Measurements from ENCODE around the gene BCOR.

Gene BCOR

DNA sequence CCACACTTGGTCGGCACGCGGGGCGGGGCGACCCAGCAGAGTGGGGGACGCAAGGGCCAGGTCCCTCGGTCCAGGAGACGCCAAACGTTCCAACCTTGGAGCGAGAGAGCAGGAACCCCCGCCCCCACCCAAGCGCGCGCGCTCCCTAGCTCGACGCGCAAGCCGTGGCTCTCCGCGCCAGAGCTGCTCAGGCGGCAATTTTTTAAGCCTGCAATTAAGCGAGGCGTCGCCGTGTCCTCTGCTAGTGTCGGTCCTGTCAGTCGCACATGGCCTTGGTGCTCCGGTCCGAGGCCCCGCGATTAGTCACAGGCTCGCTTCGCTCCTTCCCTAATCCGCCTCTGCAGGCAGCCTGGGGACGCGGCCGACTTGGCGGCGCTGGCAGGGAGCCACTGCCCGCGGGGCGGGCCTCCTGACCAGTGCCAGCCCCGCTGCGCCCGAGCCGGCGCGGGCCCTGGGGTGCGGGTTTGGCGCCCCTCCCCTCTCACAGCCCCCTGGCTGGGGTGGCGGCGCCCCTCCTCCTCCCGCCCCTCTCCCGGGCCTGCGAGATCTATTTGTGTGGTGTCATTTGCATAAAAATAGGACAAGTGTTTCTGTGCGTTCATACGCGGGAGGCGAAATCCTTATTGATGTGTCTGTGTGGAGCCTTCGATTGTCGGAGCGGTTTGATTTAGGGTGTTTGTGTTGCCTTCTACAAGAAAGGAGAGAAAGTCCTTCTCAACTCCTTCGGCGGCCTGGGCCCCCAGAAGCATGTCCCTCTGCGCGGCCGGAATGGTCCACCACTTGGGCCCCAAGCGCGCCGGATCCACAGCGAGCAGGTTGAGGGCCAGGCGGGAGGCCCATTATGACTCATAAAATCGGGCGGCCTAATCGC is 9.8 kb upstream of the BCOR start:
- H3K4me1 ChIP-seq (ENCODE audit: control insufficient read depth in 1 of 2, insufficient read depth in 1 of 2, low read depth in 1 of 2, low read length in 1 of 2), result peaks cover 30 to 35% of the 10 kb centered on the region in 2 experiments
- peaks cover 29% of the 10 kb centered on the region for H3K27me3 ChIP-seq
- H3K9me3 ChIP-seq, result no peaks in the 10 kb centered on the region
- no peaks in the 10 kb centered on the region for H3K36me3 ChIP-seq
- H3K4me3 ChIP-seq (ENCODE audit: low read depth in 1 of 2, low read length in 1 of 2), result peak overlapping the region; percentile 62 to 66
- TF ChIP-seq, protein P1, sequence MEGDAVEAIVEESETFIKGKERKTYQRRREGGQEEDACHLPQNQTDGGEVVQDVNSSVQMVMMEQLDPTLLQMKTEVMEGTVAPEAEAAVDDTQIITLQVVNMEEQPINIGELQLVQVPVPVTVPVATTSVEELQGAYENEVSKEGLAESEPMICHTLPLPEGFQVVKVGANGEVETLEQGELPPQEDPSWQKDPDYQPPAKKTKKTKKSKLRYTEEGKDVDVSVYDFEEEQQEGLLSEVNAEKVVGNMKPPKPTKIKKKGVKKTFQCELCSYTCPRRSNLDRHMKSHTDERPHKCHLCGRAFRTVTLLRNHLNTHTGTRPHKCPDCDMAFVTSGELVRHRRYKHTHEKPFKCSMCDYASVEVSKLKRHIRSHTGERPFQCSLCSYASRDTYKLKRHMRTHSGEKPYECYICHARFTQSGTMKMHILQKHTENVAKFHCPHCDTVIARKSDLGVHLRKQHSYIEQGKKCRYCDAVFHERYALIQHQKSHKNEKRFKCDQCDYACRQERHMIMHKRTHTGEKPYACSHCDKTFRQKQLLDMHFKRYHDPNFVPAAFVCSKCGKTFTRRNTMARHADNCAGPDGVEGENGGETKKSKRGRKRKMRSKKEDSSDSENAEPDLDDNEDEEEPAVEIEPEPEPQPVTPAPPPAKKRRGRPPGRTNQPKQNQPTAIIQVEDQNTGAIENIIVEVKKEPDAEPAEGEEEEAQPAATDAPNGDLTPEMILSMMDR (IDR thresholded peaks at IDR 0.05), result no peak
- peak overlapping the region; percentile 15 for H3K27ac ChIP-seq

DNA sequence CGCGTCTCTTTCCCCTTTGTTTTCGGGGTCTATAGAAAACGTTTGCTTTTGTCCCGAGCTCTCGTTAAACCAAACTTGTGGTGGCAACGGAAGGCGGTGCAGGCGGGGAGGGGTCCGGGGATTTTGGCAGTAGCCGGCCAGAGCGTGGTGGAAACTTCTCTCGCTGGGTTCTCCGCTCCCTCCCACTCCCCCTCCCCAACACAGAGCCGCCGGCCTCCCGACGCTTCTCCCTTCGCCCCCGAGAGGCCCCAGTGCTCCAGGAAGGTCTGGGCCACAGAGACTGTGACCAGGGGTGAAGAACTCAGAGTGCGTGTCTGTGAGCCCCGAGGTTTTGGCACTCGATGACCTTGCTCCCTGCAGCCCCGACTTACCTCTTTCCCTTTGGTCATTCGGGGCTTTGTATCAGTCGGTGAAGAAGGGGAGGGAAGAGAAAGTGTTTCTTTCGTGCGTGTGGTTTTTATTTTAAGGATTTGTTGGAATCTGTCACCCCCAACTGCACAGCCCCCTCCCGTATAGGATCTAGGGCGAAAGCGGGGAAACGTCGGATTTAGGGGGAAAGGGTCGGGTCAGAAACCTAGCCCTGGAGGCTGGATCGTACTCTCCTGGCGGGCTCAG is 9.0 kb upstream of the BCOR start:
- TF ChIP-seq, protein P1 (IDR thresholded peaks at IDR 0.05), result no peak
- Histone ChIP-seq H3K36me3 (no peaks in the 10 kb centered on the region), H3K27ac (peak overlapping the region; percentile 69), H3K4me3 (ENCODE audit: low read depth in 1 of 2, low read length in 1 of 2) (peak overlapping the region; percentile 62 to 66), H3K27me3 (peaks cover 29% of the 10 kb centered on the region), H3K9me3 (no peaks in the 10 kb centered on the region), H3K4me1 (ENCODE audit: control insufficient read depth in 1 of 2, insufficient read depth in 1 of 2, low read depth in 1 of 2, low read length in 1 of 2) (peaks cover 30 to 35% of the 10 kb centered on the region in 2 experiments)

DNA sequence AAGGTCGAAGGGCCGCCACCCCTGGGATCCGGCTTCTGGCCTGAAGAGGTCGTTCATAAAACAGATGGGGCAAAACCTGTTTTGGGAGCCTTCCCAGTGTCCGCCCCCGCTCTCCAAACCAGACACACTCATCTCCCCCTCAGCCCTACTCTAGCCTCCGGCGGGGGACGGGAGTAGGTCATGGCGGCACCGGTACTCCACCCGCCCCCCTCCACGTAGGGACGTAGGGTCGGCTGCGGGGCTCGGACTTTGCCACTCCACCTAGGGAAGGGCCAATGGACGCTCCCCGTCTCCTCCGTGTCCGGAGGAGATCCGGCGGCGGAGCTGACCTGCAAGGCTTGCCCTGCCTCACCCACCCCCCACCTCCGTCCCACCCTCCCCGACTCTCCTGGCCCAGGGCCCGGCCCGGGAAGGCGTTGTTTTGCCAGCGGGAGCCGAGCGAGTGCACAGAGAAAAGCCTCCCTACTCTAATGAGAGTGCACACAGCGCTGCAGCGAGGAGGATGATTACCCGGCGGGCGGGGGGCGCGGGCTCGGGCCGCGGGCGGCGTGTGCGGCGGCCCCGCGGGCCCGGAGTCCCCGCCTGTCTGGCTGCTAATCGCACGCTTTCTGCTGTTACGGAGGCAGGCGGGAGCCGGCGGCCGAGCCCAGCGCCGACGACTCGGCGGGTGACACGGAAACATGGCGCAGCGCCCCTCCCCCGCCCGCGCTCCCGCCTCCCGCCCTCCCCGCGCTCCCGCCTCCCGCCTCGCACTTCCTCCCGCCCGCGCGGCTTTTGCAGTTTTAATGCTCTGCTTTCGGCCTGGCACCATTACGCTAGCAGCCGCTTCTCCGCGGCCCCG is 8.3 kb upstream of the BCOR start:
- Histone ChIP-seq H3K4me3 (ENCODE audit: low read depth in 1 of 2, low read length in 1 of 2) (peak overlapping the region; percentile 62 to 66), H3K4me1 (ENCODE audit: control insufficient read depth in 1 of 2, insufficient read depth in 1 of 2, low read depth in 1 of 2, low read length in 1 of 2) (peaks cover 30 to 35% of the 10 kb centered on the region in 2 experiments), H3K27me3 (peaks cover 29% of the 10 kb centered on the region), H3K36me3 (no peaks in the 10 kb centered on the region), H3K27ac (peak overlapping the region; percentile 69), H3K9me3 (no peaks in the 10 kb centered on the region)
- TF ChIP-seq, protein P1 (IDR thresholded peaks at IDR 0.05), result no peak

DNA sequence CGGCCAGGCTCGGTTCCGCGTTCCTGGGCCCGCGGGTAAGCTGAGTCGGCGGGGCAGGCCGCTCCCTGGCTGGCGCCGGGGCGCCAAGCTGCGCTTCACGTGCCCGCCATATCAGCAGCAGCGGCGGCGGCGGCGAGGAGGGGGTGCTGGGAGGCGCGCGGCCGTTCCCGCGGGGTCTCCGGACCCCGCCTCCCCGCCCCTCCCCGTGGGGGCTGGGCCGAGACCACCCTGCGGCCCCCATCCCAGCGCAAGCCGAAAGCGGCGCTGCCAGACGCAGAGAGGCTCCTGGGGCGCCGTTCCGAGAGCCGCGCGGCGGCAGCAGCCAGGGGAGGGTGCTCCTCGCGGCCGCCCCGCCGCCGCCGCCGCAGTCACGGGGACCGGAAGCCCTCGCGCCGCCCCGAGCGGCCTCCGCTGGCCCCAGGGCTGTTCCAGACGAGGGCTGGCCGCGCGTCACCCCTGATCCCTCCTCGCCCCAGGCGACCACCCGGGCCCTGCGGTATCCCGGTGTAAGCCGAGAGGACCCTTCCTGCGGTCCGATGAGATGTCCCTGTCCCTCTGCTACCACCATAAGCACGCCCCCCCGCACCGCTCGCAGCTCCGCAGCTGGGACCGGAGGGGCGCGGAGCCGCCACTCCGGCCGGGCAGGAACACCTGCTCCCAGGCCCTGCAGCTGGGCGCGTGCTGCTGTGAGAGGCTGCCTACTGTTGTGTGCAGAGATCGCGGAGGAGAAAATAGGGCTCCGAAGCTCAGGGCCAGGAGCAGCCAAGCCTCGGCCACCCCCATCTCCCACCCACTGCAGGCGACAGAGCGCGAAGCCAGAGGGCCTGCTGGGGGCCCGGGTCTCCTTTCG is 7.5 kb upstream of the BCOR start:
- Histone ChIP-seq H3K4me1 (ENCODE audit: control insufficient read depth in 1 of 2, insufficient read depth in 1 of 2, low read depth in 1 of 2, low read length in 1 of 2) (peaks cover 33 to 36% of the 10 kb centered on the region in 2 experiments), H3K4me3 (ENCODE audit: low read depth in 1 of 2, low read length in 1 of 2) (peak overlapping the region; percentile 62 to 66), H3K27me3 (peaks cover 29% of the 10 kb centered on the region), H3K27ac (peak overlapping the region; percentile 69), H3K36me3 (no peaks in the 10 kb centered on the region), H3K9me3 (no peaks in the 10 kb centered on the region)
- TF ChIP-seq, protein P1 (IDR thresholded peaks at IDR 0.05), result no peak

DNA sequence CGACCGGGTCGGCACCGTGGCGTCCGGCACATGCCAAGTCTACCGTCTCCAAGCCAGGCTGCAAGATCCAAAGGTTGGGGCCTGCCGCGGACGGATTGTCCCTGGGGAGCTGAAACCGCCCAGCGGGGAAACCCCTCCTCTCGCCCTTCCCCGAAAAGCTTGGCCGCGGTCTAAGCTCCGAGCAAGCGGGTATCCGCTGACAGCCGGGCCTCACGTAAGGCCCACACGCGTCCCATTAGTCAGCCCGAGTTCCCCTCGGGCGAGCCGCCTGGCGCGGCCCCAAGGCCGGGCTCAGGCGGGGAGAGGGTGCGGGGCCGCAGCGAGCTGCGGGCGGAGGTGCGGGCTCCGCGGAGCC is 6.8 kb upstream of the BCOR start:
- Histone ChIP-seq H3K4me3 (ENCODE audit: low read depth in 1 of 2, low read length in 1 of 2) (peak overlapping the region; percentile 62 to 66), H3K27me3 (peaks cover 23% of the 10 kb centered on the region), H3K36me3 (no peaks in the 10 kb centered on the region), H3K4me1 (ENCODE audit: control insufficient read depth in 1 of 2, insufficient read depth in 1 of 2, low read depth in 1 of 2, low read length in 1 of 2) (peaks cover 37 to 39% of the 10 kb centered on the region in 2 experiments), H3K27ac (peak overlapping the region; percentile 69), H3K9me3 (no peaks in the 10 kb centered on the region)
- TF ChIP-seq, protein P1 (IDR thresholded peaks at IDR 0.05), result no peak

Data from neutrophil (primary cell).